ENCODE results near the gene MCF2L2.
A peak's percentile ranks its signal among the peaks of the same experiment; 100 is the strongest.
"Not testable (repeated sequence)": the region's sequence is repeated elsewhere in the genome, so short reads cannot be mapped to it uniquely, and the experiment has no call there.

The MCF2L2 gene

DNA sequence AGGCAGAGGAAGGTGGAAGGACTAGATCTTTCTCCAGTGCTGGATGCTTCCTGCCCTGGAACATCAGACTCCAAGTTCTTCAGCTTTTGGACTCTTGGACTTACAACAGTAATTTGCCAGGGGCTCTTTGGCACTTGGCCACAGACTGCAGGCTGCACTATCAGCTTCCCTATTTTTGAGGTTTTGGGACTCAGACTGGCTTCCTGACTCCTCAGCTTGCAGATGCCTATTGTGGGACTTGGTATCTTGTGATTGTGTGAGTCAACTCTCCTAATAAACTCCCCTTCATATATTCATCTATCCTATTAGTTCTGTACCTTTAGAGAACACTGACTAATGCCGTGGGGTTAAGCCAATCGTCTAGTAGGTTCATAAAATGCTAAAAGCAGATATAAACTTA is 184.2 kb downstream of the MCF2L2 start:
- DNase-seq (ENCODE audit: low read depth in 2 of 2) = no peak

DNA sequence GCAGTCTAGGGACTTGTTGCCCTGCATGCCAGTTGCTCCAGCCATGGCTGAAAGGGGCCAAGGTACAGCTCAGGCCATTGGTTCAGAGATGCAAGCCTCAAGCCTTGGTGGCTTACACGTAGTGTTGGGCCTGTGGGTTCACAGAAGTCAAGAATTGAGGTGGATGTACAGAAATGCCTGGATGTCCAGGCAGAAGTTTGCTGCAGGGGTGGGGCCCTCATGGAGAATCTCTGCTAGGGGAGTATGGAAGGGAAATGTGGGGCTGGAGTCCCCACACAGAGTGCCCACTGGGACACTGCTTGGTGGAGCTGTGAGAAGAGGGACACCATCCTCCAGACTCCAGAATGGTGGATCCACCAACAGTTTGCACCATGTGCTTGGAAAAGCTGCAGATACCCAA is 186.0 kb downstream of the MCF2L2 start:
- no peak for DNase-seq (ENCODE audit: low read depth in 2 of 2)

DNA sequence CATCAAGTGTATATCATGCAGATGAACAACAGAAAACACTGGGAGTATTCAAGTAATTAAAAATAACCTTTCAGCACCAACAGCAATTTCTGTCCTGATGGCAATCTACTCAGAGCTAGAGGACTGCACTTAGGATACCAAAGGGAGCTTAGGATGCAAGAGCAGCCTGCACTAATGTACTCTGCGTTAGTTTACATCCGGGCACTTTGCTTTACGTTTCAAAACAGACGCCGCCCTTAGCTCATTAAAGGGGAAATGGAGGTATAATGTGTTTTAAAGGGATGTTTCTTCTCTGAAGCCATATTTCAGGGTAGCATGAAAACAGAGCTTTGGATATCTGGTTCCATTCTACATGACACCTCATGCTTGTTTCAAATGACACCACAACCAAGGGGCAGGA is 189.4 kb downstream of the MCF2L2 start:
- no peak for DNase-seq (ENCODE audit: low read depth in 2 of 2)

DNA sequence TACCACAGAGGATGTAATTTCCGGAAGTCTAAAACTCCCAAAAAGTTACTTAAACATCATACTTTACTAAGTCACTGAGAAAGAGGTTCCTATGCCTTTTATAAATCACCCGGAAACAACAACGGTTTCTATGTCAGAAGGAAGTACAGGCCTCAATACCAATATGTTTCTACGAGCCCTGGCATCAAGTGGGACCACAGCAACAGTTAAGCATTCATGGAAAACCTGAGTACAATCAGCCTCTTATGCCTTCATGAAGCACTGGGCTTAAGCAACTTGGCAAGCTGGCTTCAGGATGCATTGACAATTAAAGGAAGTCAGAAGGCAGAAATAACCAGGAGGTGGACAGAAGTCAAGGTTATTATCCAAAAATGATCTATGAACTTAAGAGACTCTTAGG is 194.5 kb downstream of the MCF2L2 start:
- no peak for DNase-seq (ENCODE audit: low read depth in 2 of 2)

DNA sequence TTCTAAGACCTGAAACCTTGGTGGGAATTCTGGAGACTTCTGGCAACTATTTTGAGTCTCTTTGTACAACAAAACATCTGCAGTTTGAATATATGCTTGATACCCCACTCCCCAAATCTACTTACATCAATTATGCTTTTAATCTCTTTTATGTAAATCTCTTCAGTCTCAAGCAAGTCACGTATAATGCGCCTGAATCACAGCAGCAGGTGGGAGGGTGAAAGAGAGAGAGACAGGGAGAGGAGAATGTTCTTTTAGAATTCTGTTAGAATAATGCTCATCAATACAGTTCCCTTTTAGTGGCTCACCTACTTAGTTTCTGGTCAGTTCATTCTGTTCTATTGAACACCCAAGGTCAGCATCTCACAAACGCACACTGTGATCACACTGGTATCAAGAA is 197.6 kb downstream of the MCF2L2 start:
- DNase-seq (ENCODE audit: low read depth in 2 of 2) = no peak

DNA sequence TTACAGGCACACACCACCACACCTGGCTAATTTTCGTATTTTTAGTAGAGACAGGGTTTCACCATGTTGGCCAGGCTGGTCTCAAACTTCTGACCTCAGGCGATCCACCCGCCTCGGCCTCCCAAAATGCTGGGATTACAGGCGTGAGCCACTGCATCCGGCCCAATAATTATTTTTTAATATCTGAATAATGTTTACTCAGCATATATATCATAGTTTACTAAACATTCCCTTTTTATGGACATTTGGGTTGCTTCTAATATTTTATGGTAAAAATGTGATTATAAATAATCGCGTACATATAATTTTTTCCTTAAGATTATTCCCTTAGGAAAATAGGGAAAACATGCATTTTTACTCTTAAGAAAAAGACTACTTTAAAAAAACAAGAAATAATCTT is 198.2 kb downstream of the MCF2L2 start:
- DNase-seq (ENCODE audit: low read depth in 2 of 2) = not testable (repeated sequence)

DNA sequence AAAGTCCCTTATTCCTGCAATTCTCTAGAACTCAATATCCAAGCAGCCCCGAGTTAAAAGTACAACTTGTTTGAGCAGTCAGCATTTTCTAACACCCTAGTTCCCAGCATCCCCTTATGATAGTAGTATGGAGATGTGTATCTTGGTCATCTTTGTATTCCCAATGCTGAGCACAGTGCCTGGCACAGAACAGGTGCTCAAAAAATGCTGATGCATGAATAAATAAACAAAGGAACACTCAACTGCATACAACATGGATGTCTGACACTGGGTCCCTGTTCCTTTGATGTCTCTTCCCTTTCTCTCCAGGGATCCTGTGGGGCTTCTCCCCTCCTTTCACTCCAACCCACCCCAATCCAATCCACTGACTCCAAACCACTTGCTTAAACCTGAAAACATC is 199.2 kb downstream of the MCF2L2 start:
- no peak for DNase-seq (ENCODE audit: low read depth in 2 of 2)

DNA sequence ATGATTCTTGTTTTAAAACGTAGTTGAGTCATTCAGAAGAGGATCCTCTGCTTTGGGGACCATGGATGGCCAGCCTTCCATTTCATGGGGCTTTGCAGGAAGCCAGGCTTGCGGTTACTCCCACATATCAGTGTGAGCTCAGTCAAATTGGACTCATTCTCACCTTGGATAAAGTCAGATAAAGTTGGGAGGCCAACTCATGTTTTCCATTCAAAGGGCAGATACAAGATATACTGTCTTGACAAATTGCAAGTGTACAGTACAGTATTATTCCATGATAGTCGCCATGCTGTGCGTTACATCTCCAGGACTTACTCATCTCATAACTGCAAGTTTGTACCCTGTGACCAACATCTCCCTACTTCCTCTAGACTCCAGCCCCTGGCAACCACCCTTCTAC is 200.8 kb downstream of the MCF2L2 start:
- no peak for DNase-seq (ENCODE audit: low read depth in 2 of 2)

DNA sequence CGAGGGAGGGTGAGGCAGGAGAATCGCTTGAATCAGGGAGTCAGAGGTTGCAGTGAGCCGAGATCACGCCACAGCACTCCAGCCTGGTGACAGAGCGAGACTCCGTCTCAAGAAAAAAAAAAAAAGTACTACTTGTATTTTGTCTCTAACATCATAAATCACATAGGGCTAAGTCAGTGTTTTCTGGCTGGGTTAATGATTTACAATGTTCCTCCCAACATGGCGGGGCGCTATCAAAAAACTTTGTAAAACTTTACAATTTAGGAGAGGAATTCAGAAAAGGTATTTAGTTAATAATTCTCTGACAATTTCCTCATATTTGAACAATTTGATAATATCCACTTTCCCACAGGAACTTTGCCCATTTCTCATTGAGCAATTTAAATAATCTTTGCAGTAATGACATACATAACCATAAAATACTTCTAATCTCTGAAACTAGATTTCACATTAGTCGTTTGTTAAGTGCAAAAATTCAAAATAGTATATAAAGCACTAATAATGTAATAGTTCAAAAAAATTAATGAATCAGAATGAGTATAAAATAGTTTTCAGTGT is 202.0 kb downstream of the MCF2L2 start:
- no peak for DNase-seq (ENCODE audit: low read depth in 2 of 2)

DNA sequence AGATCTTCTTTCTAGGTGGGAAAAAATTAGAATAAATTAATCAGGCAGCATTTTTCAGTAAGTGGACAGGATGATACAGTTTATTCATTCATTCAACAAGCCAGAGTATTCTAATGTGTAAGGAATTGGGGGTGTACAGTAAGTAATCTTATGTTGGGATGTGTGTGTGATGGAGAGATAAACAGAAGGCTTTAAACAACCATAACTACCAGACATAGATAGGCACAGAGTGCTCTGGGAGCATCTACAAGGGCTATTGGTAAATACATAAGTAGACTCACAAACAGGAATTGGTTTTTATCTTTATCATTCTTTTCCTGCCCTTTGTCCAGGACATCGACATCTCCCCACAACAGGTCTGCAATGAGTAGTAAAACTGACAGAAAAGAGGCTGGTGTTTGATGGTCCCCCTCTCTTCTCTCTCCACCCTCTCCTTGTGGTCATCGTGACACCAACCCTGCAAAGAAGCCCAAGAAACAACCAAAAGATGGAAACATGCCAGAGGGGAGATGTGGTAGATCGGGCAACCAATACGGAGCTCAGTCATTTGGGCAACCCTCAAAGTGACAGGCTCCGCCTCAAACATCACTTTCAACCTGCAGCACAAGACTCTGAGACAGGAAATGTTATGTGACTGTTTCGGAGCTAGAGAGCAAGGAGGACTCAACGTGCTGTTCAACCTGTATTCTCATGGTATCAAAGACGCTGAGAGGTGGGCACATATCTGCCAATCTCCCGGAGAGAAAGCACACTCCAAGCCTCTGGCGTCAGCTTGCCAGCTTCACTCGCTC is 204.0 kb downstream of the MCF2L2 start:
- peak in 1 of 2 donors; percentile 25 for DNase-seq (ENCODE audit: low read depth in 2 of 2)

DNA sequence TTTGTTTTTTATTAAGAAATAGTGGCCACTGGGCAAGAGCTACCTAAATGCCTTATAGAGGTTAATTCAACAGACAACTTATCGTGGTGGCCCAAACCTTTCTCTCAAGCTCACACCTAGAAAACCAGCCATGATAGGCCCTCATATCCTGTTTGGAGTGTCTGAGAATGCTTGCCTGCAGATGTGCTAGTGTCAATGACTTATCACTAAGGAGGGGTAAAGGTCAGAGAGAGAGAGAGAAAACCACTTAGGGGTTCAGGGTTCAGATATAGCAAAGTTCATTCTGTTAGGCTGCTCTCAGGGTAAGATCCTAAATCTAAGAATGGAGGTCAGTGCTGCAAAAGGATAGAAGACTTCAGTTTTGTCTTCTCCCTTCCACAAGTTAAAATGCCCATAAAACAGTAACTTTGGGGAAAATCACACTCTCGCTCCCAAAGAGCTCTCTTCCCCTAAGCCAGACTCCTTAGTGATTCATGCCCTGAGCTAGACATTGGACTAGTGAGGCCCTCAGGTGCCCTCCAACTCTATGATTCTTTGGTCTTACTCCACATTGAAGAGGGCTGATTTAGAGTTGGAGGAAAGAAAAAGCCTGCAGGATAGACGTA is 205.7 kb downstream of the MCF2L2 start:
- no peak for DNase-seq (ENCODE audit: low read depth in 2 of 2)

DNA sequence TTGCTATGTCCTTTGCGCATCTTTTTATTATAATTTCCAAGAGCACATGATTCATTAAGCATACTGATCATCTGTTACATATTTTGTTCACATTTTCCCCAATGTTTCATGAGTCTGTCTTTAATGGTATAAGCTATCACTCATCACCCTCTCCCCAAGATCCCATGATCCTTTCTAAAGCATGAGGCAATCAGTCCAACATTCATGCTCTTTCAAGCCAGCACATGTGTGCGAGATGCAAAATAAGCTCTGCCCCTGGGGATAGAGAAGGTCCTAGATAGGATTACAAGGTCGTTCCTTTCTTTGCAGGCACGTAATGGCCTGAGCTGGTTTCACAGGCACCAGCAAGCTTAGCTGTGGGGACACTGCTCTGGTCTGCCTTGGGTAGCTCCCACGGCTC is 207.6 kb downstream of the MCF2L2 start:
- DNase-seq (ENCODE audit: low read depth in 2 of 2) = no peak

DNA sequence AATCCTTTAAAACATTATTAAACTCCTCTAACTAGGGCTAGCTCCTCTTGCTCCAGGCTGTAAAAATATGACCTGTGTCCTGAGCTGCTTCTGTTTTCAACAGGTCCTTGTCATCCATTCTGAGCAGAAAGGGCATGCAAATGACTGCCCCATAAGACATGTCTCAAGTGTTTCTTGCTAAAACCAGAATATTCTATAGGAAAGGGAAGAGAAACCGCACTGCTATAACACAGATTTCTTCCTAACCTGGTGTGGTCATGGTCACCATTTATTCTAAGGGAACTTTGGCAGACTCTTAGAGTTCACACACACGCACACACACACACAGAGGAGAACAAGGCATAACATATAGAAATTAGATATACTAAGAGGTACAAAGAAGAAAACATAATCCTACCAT is 209.6 kb downstream of the MCF2L2 start:
- no peak for DNase-seq (ENCODE audit: low read depth in 2 of 2)

DNA sequence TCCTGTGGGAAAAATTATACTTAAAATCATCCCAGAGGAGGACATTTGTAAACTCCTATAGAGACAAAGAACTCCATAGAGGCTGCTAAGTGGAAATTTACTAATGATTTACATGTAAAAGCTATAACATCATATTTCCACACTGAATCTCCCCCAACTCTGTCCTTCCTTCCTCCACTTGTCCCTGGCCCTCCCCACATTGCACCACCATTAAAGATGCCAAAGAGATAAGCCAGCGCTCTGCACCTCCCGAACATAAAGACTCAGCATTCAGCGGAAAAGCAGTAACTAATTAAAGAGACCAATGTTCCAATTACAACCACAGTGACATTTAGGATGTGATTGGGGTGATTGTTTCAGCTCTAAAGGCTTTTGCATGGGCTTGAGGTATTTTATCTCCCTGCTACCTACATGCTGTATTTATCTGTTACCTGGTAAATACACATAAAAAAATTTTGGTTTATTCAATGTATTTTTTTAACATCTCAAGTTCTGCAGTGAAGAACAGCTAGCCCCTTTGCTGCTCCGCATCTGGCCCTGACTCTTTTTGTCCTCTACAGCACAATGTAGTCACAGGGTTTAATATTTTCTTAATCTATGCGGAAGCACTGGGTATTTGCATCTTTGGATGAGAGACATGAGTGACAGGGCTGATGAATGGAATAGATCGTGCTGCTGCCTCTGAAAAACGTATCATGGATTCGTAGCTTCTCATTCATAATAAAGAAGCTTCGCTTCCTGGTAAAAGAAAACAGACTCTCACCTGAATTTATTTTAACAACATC is 210.7 kb downstream of the MCF2L2 start:
- no peak for DNase-seq (ENCODE audit: low read depth in 2 of 2)

DNA sequence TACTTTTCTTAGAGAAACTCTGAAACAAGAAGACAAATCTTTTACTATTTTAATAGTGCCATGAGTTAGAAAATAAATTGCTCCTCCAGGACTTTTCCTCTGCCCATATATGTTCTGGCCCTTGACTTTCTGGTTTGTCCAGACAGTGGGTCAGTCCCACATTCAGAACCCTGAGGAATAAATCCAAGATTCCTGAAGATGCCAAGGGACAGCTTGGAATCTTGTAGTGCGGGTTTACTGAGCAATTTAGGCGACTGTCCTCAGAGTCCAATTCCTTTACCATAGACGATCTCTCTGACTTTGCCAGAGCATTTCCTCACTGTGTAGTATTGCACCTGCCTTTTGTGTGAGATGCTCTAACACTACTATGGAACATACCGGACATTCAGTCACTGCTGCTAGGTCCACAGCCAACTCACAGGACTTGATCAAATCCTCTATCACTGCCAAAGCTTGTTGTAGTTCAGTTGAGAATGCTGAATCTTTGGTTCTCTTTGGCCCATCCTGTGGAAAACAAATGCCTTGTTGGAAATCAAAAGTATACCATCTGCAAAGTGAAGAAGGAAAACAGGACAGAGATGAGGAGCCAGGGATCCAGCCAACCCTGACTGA is 212.7 kb downstream of the MCF2L2 start:
- DNase-seq (ENCODE audit: low read depth in 2 of 2) = no peak

DNA sequence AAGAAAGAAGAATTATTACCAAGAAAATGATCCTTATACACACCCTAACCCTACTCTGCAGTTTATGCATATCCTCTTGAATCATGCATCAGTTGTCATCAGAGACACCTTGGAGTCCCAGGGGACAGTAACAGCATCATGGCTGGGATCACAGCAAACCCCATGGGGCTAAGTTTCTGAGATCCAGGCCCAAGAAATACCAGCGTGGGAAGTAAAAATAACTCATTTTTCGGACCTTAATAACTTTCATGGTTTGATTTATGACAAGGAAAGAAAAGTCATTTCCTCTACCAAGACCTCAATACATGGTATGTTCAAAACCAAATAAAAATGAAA is 214.2 kb downstream of the MCF2L2 start:
- DNase-seq (ENCODE audit: low read depth in 2 of 2) = no peak

DNA sequence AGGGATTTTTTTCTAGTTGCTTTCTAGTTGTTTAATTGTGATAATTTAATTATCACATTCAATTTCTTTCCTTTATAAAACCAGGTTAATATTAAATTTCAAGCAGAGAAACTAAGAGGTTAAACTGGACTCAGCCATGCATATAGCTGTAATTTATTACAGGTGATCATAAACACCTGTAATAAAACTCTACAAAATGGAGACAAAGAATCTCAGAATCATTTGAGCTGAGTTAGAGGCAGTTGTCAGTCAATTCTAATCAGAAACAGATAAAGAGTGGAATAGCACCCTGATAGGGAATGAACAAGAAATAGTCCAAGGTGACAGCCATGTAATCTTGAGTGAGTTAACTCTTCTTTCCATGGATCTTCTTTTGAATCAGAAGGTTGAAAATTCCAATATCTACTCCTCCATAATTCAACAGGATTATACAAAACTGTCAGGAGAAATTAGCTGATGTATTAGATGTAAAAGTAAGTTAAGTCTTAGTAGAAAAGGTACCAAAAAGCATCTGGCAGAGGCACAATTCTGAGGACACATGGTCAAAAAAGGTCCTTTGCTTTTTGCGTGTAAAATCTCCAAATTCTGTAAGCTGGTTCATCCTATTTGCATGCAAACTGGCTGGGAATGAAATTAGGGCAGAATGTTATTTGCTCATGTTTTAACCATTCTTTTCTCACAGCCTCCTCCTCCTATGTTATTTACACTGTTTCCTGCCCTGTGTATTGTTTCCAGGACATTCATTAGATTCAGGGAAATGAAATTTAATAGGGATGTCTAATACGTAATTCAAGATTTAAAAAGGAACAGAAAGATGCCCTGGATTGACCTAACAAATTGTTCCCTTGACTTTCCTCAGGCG is 214.8 kb downstream of the MCF2L2 start:
- DNase-seq (ENCODE audit: low read depth in 2 of 2) = no peak

DNA sequence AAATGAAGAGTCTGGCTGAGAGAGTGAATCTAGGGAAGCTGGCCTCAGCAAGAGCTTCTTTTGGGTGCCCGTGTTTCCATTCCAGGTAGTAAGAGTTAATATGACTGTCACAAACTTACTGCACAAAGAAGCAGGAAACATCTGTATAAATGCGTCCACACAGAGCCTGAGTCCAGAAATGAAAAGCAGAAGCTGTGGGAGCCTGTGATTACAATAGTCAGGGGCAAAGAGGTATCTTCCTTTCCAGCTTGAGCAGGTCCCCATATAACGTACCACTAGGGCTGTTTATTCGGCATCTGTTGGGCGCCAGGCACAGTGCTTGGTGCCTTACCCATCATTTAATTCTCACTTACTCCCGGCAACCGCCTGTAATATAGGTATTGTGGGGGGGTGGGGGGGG is 215.9 kb downstream of the MCF2L2 start:
- DNase-seq (ENCODE audit: low read depth in 2 of 2) = no peak

DNA sequence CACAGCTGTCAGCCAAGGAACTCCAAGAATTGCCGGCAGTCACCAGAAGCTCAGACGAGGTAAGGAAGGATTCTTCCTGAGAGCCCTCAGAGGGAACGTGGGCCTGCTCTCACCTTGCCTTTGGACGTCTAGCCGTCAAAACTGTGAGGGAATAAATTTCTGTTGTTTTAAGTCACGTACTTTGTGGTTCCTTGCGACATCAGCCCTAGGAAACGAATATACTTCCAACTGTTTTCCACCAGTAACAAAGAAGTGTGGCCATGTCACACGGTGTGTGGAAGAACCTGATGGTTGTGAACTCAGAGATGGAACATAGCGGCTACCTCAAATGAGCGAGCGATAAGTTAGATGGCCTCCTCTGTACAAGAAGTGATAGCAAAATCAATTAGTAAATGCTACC is 216.3 kb downstream of the MCF2L2 start:
- no peak for DNase-seq (ENCODE audit: low read depth in 2 of 2)

DNA sequence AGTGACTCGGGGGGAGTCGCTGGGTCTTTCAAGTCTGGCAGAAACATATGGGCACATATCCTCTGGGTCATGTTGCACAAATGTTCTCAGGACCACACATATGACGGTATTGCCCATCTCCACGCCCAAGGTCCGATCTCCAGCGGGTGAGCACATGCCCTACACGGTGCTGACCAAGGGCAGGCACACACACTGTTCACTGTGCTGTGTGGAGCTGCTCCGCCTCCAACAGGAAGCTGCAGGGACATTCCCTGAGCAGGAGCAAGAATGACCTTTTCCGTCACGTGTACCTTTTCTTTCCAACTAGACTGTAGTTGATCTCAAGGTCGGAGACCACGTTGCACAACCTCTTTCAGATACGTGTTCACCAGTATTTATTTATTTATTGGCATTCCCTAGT is 217.1 kb downstream of the MCF2L2 start:
- no peak for DNase-seq (ENCODE audit: low read depth in 2 of 2)

DNA sequence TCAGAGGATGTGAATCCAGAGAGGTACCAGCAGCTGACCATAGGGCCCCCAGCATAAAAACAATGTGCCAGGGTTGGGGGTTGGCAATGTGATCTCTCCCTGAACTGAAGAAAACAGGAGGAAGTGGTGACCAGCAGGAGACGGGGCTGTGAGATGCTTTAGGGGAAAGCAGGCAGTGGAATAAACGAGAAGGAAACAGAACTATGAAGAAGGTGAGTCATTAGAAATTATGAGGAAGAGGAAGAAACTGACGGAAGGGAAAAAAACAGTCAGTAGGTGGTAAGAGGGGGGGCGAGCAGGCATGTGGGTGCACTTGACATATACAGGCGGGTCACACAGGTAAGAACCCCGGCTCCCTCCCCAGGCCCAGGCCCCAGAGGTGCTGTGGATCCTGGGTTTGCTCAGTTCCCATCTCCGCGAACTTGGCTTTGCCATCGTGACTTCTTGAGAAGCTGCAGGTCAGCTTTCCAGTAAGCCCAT is 217.5 kb downstream of the MCF2L2 start:
- DNase-seq (ENCODE audit: low read depth in 2 of 2) = no peak
